DMS 273 treated with DMSO at 0.1 percent for 48 hours (cell line): ENCODE measurements around the gene PSMC1.

Experiments used
- DNase-seq: peaks from one replicate; lab custom pipeline; 2025; lab: John Stamatoyannopoulos, UW

The PSMC1 gene

DNA sequence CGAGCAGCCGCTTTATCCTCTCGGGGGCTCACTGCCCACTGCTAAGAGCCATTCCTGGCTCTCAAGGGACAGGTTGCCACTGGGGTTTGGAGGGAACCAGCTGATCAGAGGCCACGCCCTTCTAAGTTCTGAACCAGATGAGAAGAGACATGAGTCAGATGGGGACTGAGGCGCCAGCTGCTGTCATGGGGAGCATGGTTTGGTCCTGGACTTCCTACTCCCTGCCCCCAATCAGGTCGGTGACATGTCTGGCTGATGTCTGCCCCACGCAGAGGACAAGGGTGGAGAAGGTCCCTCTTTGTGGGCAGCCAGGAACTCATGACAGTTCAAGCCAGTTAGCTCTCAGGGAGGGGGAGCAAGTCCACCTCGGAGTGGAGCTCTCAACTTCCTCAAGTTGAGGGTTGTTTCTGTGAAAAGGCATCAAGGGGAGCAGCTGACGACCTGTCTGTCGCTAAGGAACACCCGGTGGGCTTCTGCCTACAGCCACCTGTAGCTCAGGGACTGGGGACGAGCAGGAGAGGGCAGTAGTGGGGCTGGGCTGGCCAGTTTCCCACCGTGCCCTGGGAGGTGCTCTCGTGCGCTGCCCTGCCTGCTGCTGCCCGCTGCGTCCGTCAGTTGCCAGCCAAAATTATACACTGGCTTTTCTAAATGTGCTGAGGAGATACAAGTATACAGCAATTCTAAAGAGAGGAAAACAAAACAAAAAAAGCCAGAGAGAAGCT lies 20.5 kb downstream of the PSMC1 start:
- no peak for DNase-seq

DNA sequence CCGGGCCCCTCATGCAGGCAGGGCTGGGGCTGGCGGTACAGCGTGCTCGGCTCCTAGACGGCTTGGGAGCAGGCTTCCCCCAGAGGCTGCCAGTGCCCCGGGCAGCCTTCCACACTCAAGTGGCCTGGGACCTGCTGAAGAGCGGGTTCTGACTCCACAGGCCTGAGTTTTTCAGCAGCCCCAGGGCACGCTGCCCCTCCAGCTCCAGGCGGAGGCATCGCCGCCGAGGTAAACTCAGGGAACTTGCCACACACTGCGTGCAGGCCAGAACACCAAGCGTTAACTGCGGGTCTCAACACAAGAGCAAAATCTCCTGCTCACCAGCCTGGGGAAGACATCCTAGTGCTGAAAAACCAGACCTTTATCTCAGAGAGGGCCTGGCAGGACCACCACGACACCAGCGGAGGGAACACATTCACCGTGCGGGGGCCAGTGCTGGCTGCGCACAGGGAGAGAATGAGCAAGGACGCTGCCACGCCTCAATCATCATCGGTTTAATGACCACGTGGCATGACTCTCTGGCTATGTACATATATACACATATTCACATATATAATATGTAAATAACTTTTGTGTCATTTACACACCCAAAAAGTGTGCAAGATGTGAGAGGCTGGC lies 21.3 kb downstream of the PSMC1 start:
- DNase-seq, result no peak

- no peak for DNase-seq
Measured at GRCh38 chr14:90278199-90279175, 22.1 kb downstream of the PSMC1 start.

DNA sequence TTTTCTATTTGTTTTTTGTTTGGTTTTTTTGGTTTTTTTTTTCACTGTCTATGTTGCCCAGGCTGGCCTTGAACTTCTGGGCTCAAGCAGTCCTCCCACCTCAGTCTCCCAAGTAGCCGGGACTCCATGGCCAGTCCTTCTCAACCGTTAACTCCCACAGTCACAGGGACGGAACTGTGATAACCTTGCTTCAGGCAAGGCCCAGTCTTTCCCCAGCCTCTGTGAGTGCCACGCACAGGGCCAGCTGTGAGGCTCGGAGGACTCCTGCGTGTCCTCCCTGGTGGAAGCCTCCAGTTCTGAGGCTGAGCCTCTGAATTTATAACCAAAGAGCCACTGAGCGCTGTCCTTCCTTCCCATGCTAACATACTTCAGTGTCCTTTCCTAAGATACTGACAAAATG lies 23.7 kb downstream of the PSMC1 start:
- no peak for DNase-seq

GRCh38 chr14:90281261-90281660 lies 24.9 kb downstream of the PSMC1 start:
- no peak for DNase-seq

DNA sequence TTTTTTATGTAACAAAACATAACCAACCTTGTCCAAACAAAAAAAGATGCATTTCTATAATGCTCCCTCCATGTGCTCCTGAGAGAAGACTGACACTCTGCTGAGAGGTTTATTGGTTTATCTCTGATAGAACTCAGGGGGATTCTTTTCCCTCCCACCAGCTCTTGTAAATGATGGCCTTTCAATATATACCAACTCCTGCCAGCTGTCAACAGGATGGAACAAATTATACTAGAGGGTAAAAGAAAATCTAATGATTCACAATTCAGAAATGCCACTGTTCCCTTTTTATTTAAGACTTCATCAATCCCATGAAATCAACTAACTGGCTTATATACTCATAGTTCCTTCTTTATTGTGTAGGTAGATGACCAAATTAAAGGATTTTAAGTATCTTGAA lies 25.4 kb downstream of the PSMC1 start:
- no peak for DNase-seq

GRCh38 chr14:90287791-90288190 lies 31.4 kb downstream of the PSMC1 start:
- DNase-seq, result no peak

- no peak for DNase-seq
Measured at GRCh38 chr14:90288651-90289355, 32.5 kb downstream of the PSMC1 start.

GRCh38 chr14:90290337-90291011 lies 34.1 kb downstream of the PSMC1 start:
- no peak for DNase-seq

DNA sequence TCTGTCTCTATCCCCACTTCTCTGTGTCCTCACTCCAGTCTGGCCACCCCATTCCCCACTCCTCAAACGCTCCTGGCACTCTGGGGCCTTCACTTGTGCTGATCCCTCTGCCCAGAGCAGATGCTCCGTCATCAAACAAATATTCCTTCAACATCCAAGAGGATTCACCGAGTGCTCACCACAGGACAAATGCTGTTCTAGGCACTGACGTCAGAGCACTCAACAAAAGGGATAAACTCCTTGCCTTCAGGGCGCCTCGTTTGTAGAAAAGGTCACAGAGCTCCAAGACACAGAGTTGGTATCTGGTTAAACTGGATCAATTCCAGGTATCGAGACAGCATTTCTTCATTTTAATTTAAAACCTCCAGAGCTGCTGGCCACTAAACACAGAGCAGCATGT lies 35.3 kb downstream of the PSMC1 start:
- no peak for DNase-seq

DNA sequence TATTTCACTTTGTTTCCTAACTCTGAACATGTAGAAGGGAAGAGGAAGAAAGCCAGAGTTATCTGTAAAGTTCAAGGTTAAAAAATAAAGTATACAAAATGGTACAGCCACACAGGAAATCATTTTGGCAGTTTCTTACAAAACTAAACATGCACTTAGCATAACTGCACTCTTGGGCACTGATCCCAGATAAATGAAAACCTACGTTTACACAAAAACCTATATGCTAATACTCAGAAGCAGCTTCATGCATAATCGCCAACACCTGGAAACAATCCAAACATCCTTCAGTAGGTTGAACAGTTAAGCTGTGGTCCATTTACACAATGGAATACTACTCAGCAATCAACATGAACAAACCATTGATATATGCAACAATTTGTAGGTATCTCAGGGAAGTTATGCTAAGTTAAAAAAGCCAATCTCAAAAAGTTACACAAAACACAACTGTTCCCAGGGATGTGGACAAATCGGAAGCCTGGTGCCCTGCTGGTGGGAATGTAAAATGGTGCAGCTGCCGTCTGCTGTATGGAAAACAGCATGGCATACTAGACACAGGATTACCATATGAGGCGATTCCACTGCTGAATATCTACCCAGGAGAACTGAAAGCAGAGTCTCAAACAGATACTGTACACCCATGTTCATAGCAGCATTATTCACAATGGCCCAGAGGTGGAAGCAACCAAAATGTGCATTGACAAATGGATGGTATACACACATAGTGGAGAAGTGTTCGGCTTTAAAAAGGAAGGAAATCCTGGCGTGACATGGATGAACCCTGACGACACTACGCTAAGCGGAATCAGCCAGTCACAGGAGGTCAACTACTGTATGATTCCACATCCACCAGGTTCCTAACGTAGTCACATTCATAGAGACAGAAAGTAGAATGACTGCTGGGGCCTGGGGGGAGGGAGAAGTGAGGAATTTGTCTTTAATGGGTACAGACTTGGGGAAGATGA lies 37.7 kb downstream of the PSMC1 start:
- DNase-seq, result no peak

- no peak for DNase-seq
Measured at GRCh38 chr14:90294872-90295271, 38.5 kb downstream of the PSMC1 start.

DNA sequence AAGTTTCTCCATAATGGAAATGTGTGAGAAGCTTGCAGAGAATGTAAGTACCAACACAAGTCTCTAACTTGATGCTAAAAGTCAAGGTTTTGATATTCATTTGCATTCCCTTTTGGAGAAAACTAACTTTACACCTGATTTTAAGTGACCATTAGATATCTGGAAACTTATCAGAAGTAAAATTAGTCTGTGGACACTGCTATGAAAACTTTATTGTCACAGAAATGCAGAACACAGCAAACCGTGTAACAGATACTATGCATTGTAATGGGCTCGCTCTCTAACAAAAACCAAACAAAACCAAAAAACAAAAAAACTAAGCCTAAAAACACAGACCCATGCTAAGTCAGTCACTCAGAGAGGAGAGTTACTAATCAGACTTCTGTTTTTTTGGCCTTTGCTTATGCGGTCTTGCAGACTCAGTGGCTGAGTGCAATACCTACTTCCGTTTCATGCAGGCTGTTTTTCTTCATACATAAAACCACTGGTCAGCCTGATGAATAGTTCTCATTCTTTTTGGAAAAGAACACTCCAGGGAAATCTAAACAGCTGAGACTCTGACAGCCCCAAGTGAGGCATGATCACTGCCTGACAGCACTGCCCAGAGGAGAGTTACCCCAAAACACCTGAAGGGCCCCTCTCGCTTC lies 39.6 kb downstream of the PSMC1 start:
- DNase-seq, result no peak

DNA sequence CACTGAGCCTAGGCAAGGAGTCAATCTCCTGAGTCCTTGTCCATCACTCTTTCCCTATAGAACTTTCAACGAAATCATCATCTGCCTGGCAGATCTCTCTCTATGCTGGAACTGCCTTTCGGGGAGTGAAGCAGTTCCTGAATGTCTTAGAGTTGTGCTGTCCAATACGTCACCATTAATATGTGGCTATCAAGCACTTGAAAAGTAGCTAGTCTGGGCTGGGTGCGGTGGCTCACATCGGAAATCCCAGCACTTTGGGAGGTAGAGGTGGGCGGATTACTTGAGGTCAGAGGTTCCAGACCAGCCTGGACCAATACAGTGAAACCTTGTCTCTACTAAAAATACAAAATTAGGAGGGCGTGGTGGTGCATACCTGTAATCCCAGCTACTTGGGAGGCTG lies 40.3 kb downstream of the PSMC1 start:
- no peak for DNase-seq

- no peak for DNase-seq
Measured at GRCh38 chr14:90297876-90298629, 41.7 kb downstream of the PSMC1 start.

DNA sequence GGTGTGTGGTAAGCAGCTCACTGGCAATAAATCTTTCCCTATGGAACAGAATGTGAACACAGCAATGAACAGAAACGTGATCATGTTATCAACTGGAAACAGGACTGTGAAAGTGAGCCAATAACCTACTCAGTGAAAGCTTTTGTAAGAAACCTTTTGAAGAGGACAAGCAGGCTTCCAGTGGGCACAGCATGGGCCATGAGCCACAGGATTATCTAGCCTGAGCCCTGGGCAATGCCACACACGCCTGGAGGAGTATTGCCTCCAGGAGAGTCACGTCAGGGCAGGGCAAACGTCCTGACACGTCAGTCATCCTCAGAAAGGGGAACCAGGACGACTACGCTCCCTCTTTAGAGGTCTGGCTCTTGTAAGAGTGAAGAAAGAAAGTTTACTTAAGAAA lies 43.1 kb downstream of the PSMC1 start:
- DNase-seq, result no peak

GRCh38 chr14:90300611-90301047 lies 44.3 kb downstream of the PSMC1 start:
- DNase-seq, result no peak

- no peak for DNase-seq
Measured at GRCh38 chr14:90301122-90301521, 44.8 kb downstream of the PSMC1 start.

- peak; percentile 41 for DNase-seq
Measured at GRCh38 chr14:90301668-90302090, 45.3 kb downstream of the PSMC1 start.
